HEK293 (cell line): ENCODE measurements around the gene IRX6.

Experiments used
- IKZF3 ChIP-seq: fragments of 450-650 bp; IDR thresholded peaks from 2 replicates; pipeline ENCODE4 v1.5.0; 2018; ENCODE audit warnings: missing biosample characterization, mild to moderate bottlenecking, missing genetic modification characterization, moderate library complexity
- SALL2 ChIP-seq: fragments of 450-650 bp; formaldehyde crosslinking; IDR thresholded peaks from 2 replicates; pipeline ENCODE4 v1.5.0; 2017; ENCODE audit warnings: missing biosample characterization, mild to moderate bottlenecking, missing genetic modification characterization, borderline replicate concordance
- SETDB1 ChIP-seq: IDR thresholded peaks from one replicate; pipeline ENCODE4 v1.6.1; 2017; ENCODE audit warnings: mild to moderate bottlenecking, low read length, moderate library complexity, mixed read lengths; ENCODE audit not compliant: insufficient read length
- ZBTB7A ChIP-seq: fragments of 450-650 bp; formaldehyde crosslinking; IDR thresholded peaks from 2 replicates; pipeline ENCODE4 v1.5.1; 2016; ENCODE audit warnings: low read depth, missing biosample characterization, missing genetic modification characterization
- ZFP37 ChIP-seq: fragments of 450-650 bp; formaldehyde crosslinking; IDR thresholded peaks from 2 replicates; pipeline ENCODE4 v1.5.1; 2016; ENCODE audit warnings: missing biosample characterization, missing genetic modification characterization
- ZFP41 ChIP-seq: fragments of 450-650 bp; formaldehyde crosslinking; IDR thresholded peaks from 2 replicates; pipeline ENCODE4 v1.5.1; 2016; ENCODE audit warnings: missing biosample characterization, missing genetic modification characterization, borderline replicate concordance
- ZNF121 ChIP-seq: fragments of 450-650 bp; formaldehyde crosslinking; IDR thresholded peaks from 2 replicates; pipeline ENCODE4 v1.5.1; 2016; ENCODE audit warnings: missing biosample characterization, missing genetic modification characterization
- ZNF555 ChIP-seq: fragments of 450-650 bp; formaldehyde crosslinking; conservative IDR thresholded peaks from 2 replicates; pipeline ENCODE4 v1.5.1; 2017; ENCODE audit warnings: missing biosample characterization, mild to moderate bottlenecking, missing genetic modification characterization, inconsistent platforms
- TF ChIP-seq, protein P1 (sequence below): fragments of 450-650 bp; formaldehyde crosslinking; IDR thresholded peaks from 2 replicates; pipeline ENCODE4 v1.5.1; 2016; ENCODE audit warnings: missing biosample characterization, missing genetic modification characterization
- TF ChIP-seq, protein P2 (sequence below): fragments of 450-650 bp; formaldehyde crosslinking; IDR thresholded peaks from 2 replicates; pipeline ENCODE4 v1.5.1; 2016; ENCODE audit warnings: missing biosample characterization, missing genetic modification characterization, low read depth

DNA sequence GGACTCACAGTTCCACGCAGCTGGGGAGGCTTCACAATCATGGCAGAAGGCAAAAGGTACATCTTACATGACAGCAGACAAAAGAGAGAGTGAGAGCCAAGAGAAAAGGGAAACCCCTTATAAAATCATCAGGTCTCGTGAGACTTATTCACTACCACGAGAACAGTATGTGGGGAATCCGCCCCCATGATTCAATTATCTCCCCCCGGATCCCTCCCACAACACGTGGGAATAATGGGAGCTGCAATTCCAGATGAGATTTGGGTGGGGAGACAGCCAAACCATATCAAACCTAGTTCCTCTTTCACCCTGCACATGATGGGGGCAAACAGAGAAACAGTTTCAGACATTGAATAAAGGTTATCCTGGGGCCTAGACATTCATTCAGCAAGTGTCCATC lies 32.2 kb upstream of the IRX6 start:
- no peak for TF ChIP-seq ZNF555
- TF ChIP-seq, protein P1, sequence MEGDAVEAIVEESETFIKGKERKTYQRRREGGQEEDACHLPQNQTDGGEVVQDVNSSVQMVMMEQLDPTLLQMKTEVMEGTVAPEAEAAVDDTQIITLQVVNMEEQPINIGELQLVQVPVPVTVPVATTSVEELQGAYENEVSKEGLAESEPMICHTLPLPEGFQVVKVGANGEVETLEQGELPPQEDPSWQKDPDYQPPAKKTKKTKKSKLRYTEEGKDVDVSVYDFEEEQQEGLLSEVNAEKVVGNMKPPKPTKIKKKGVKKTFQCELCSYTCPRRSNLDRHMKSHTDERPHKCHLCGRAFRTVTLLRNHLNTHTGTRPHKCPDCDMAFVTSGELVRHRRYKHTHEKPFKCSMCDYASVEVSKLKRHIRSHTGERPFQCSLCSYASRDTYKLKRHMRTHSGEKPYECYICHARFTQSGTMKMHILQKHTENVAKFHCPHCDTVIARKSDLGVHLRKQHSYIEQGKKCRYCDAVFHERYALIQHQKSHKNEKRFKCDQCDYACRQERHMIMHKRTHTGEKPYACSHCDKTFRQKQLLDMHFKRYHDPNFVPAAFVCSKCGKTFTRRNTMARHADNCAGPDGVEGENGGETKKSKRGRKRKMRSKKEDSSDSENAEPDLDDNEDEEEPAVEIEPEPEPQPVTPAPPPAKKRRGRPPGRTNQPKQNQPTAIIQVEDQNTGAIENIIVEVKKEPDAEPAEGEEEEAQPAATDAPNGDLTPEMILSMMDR (tag by site-specific recombination): no peak
- no peak for TF ChIP-seq ZNF121 (tag by site-specific recombination)
- no peak for TF ChIP-seq ZFP41 (tag by site-specific recombination)
- no peak for TF ChIP-seq ZFP37 (tag by site-specific recombination)
- TF ChIP-seq, protein P2, sequence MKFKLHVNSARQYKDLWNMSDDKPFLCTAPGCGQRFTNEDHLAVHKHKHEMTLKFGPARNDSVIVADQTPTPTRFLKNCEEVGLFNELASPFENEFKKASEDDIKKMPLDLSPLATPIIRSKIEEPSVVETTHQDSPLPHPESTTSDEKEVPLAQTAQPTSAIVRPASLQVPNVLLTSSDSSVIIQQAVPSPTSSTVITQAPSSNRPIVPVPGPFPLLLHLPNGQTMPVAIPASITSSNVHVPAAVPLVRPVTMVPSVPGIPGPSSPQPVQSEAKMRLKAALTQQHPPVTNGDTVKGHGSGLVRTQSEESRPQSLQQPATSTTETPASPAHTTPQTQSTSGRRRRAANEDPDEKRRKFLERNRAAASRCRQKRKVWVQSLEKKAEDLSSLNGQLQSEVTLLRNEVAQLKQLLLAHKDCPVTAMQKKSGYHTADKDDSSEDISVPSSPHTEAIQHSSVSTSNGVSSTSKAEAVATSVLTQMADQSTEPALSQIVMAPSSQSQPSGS: no peak
- TF ChIP-seq SETDB1: no peak
- no peak for TF ChIP-seq SALL2 (tag by site-specific recombination)
- no peak for TF ChIP-seq ZBTB7A (tag by site-specific recombination)
- TF ChIP-seq IKZF3 (tag by site-specific recombination): no peak
